Bronchial epithelial cell (primary cell): Measurements from ENCODE around the gene IFT20. TPM values are rescaled to one million over a fixed set of nuclear protein-coding genes. Genes with fewer than 3 reads are reported as not detected.

ENCODE experiments used
- DNase-seq: peaks from one replicate; pipeline ENCODE4 v3.0.0-alpha.2; 2010; ENCODE audit warnings: low read depth
- FAIRE-seq: peaks from 2 replicates; lab custom pipeline; 2011; peaks lifted over from hg19 to GRCh38; lab: Jason Lieb, UNC
- H3K27me3 ChIP-seq: 2 replicates; pipeline ENCODE4 v1.5.1; 2011; ENCODE audit warnings: low read length; ENCODE audit not compliant: control insufficient read depth, insufficient read depth
- H3K36me3 ChIP-seq: 2 replicates; pipeline ENCODE4 v1.5.1; 2011; ENCODE audit warnings: low read length; ENCODE audit not compliant: control insufficient read depth, insufficient read depth
- H3K4me3 ChIP-seq: 2 replicates; pipeline ENCODE4 v1.5.1; 2011; ENCODE audit warnings: mild to moderate bottlenecking, low read depth, low read length, control low read depth
- CTCF ChIP-seq: IDR thresholded peaks from 2 replicates; pipeline ENCODE4 v1.5.1; 2011; ENCODE audit warnings: mild to moderate bottlenecking, moderate library complexity, low read length, control low read depth, inconsistent platforms; ENCODE audit not compliant: insufficient read depth, severe bottlenecking
- total RNA-seq: library from RNA; depleted of rRNA; stranded (reverse); fragments of >200 nt; gene quantifications from 2 replicates; pipeline ENCODE4 v1.2.1, GENCODE V29; 2014

Gene IFT20
- total RNA-seq, 1 donor from 2014 or later, result 43.7 TPM

DNA sequence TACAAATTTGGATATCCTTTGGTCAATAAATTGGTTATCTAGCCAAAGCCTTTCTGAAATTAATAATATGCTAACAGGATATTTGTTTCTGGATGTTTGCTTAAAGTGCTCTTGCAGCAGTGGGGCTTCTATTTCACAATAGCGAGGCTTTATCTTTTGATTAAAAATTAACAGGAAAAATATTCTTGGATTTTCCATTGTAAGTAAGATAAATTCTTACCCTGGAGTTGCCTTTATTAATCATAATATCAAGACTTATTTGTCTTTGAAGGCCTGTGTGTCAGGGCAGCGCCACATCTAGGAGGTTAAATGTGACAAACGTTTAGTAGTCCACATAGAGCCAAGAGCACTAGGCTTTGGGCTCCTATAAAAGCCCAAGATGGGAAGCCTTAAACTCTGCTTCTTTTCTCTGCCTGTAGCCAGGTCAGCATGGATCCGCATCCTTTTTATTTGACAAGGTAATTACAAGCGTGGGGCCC is 11.0 kb downstream of the IFT20 start:
- Histone ChIP-seq H3K36me3 (no peaks in the 10 kb centered on the region), H3K4me3 (no peak overlapping the region), H3K27me3 (no peaks in the 10 kb centered on the region)
- DNase-seq, result no peak
- TF ChIP-seq CTCF, result no peak
- no peak for FAIRE-seq

- no peak for TF ChIP-seq CTCF
- H3K4me3 ChIP-seq, result no peak overlapping the region
- no peak for FAIRE-seq
These were observed 14.8 kb downstream of the IFT20 start for GRCh38 chr17:28320215-28321061.

GRCh38 chr17:28319598-28319935 is 15.7 kb downstream of the IFT20 start:
- DNase-seq (no peak), FAIRE-seq (no peak)
- Histone ChIP-seq H3K27me3 (no peaks in the 10 kb centered on the region), H3K36me3 (no peaks in the 10 kb centered on the region), H3K4me3 (peak overlapping the region; percentile 80)
- TF ChIP-seq CTCF, result no peak

More at GRCh38 chr17:28320215-28321061, 14.8 kb downstream of the IFT20 start:
- no peaks in the 10 kb centered on the region for H3K36me3 ChIP-seq
- H3K27me3 ChIP-seq, result no peaks in the 10 kb centered on the region
- DNase-seq, result no peak

DNA sequence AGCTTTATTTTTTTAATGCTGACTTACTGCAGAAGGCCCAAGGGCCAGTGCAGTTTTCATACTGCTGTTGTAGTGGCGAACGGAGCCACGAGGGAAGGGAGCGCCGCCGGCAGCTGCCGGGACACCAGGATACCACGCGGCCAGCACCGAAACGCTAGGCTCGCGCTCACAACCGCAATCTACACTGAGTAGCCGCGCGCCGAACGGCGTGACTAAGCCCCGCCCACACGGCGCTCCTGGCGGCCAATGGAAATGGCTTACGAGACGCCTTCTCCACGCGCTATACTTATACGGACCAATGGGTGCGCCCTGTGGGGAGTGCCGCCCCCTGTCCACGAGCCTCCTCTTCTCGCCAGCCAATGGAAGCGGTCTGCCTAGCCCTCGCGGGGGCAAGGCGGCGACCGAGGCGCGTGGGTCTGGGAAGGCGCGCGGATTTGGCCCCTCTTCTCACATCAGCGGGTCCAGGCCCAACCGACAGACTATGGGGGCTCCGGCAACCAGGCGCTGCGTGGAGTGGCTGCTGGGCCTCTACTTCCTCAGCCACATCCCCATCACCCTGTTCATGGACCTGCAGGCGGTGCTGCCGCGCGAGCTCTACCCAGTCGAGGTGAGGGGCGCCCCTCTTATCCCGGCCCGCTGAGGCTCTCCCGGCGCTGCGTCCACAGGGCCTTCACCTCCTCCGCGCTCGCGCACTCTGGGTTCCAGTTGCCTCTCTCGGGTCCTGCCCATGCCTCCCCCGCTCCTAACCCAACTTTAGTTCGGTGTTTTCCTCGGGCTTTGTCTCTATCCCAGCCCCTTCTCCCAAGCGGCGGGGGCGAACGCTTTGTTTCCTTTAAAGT is 16.3 kb downstream of the IFT20 start, which contains the start of gene TMEM97:
Gene TMEM97, plus strand, starts transcription at position 442 of the 839 bp plus-strand sequence. Its CDS starts 40 bp downstream, at position 482.
- TF ChIP-seq CTCF, result peak; percentile 12
- Histone ChIP-seq H3K36me3 (no peaks in the 10 kb centered on the region), H3K4me3 (peak within 1 kb of the TSS; percentile 80), H3K27me3 (no peaks in the 10 kb centered on the region)
- DNase-seq (peak; percentile 90), FAIRE-seq (no peak)

- TF ChIP-seq CTCF, result no peak
- FAIRE-seq, result no peak
These were observed 17.1 kb downstream of the IFT20 start for GRCh38 chr17:28317966-28318758.

More at GRCh38 chr17:28317966-28318758, 17.1 kb downstream of the IFT20 start:
- Histone ChIP-seq H3K36me3 (no peaks in the 10 kb centered on the region), H3K4me3 (peak overlapping the region; percentile 80), H3K27me3 (no peaks in the 10 kb centered on the region)
- peak; percentile 20 for DNase-seq
